ENCODE results near the gene ZFAND2B. TPM values are rescaled to one million over a fixed set of nuclear protein-coding genes. Genes with fewer than 3 reads are reported as not detected.

Gene ZFAND2B
- total and polyA plus RNA-seq, 7 donors, result 19.0 to 46.2 (median 25.1) TPM

- 82 to 85% (median 85%) methylated on average over 10 of the region's 10 CpGs for WGBS, 3 donors
Observed at GRCh38 chr2:219165058-219165911, 41.3 kb upstream of the ZFAND2B start.

GRCh38 chr2:219167997-219168396 is 38.6 kb upstream of the ZFAND2B start:
- Histone ChIP-seq H3K27ac (no peak overlapping the region), H3K9me3 (no peaks in the 10 kb centered on the region), H3K4me3 (no peak overlapping the region), H3K27me3 (ENCODE audit: insufficient read depth in 3 of 3, low read length in 2 of 3) (no peaks in the 10 kb centered on the region), H3K4me1 (peaks cover 20% of the 10 kb centered on the region), H3K36me3 (ENCODE audit: insufficient read depth in 1 of 2, low read depth in 1 of 2) (peaks cover 0 to 10% of the 10 kb centered on the region in 2 donors)
- no peak for ATAC-seq
- 56 to 65% (median 64%) methylated on average over 5 of the region's 5 CpGs for WGBS, 3 donors
- intact Hi-C loops (cut with DNase I), result loop anchor here in 1 of 2 donors (10.0 kb wide), 2 partner anchors 217 to 367 kb away; partner anchors contain the start of gene DNPEP
- DNase-seq, result no peak
- no peak for TF ChIP-seq CTCF (IDR thresholded peaks at IDR 0.05)

More at GRCh38 chr2:219165058-219165911, 41.3 kb upstream of the ZFAND2B start:
- Histone ChIP-seq H3K4me3 (no peak overlapping the region), H3K36me3 (ENCODE audit: insufficient read depth in 1 of 2, low read depth in 1 of 2) (no peaks in the 10 kb centered on the region), H3K9me3 (no peaks in the 10 kb centered on the region), H3K4me1 (no peaks in the 10 kb centered on the region), H3K27me3 (ENCODE audit: insufficient read depth in 3 of 3, low read length in 2 of 3) (no peaks in the 10 kb centered on the region), H3K27ac (no peak overlapping the region)
- DNase-seq, result no peak
- TF ChIP-seq CTCF (IDR thresholded peaks at IDR 0.05), result no peak
- ATAC-seq, result no peak
- intact Hi-C loops (cut with DNase I), result loop anchor here in 1 of 2 donors (10.0 kb wide), 2 partner anchors 220 to 370 kb away; partner anchors contain the start of gene DNPEP

GRCh38 chr2:219168526-219168925 is 38.1 kb upstream of the ZFAND2B start:
- Histone ChIP-seq H3K9me3 (no peaks in the 10 kb centered on the region), H3K4me1 (peaks cover 20% of the 10 kb centered on the region), H3K36me3 (ENCODE audit: insufficient read depth in 1 of 2, low read depth in 1 of 2) (peaks cover 0 to 15% of the 10 kb centered on the region in 2 donors), H3K27me3 (ENCODE audit: insufficient read depth in 3 of 3, low read length in 2 of 3) (no peaks in the 10 kb centered on the region), H3K4me3 (no peak overlapping the region), H3K27ac (no peak overlapping the region)
- TF ChIP-seq CTCF (IDR thresholded peaks at IDR 0.05), result no peak
- ATAC-seq (no peak), DNase-seq (no peak)
- intact Hi-C loops (cut with DNase I), result loop anchor here in 1 of 2 donors (10.0 kb wide), 2 partner anchors 216 to 366 kb away; partner anchors contain the start of gene DNPEP
- WGBS, 3 donors, result 66 to 67% (median 66%) methylated on average over 5 to 6 of the region's 6 CpGs

GRCh38 chr2:219168932-219169331 is 37.6 kb upstream of the ZFAND2B start:
- no peaks in the 10 kb centered on the region for H3K27me3 ChIP-seq (ENCODE audit: insufficient read depth in 3 of 3, low read length in 2 of 3)
- H3K9me3 ChIP-seq, result no peaks in the 10 kb centered on the region
- H3K27ac ChIP-seq, result no peak overlapping the region
- DNase-seq (no peak), ATAC-seq (no peak)
- intact Hi-C loops (cut with DNase I), result loop anchor here in 1 of 2 donors (10.0 kb wide), 2 partner anchors 216 to 366 kb away; partner anchors contain the start of gene DNPEP
- H3K4me1 ChIP-seq, result peaks cover 20% of the 10 kb centered on the region
- no peak overlapping the region for H3K4me3 ChIP-seq
- peaks cover 0 to 19% of the 10 kb centered on the region in 2 donors for H3K36me3 ChIP-seq (ENCODE audit: insufficient read depth in 1 of 2, low read depth in 1 of 2)
- no peak for TF ChIP-seq CTCF (IDR thresholded peaks at IDR 0.05)
